ENCODE results near the gene FIGLA. TPM values are rescaled to one million over a fixed set of nuclear protein-coding genes. Genes with fewer than 3 reads are reported as not detected.

Gene FIGLA
- total RNA-seq, 1 experiment from 2014 or later, result not detected

DNA sequence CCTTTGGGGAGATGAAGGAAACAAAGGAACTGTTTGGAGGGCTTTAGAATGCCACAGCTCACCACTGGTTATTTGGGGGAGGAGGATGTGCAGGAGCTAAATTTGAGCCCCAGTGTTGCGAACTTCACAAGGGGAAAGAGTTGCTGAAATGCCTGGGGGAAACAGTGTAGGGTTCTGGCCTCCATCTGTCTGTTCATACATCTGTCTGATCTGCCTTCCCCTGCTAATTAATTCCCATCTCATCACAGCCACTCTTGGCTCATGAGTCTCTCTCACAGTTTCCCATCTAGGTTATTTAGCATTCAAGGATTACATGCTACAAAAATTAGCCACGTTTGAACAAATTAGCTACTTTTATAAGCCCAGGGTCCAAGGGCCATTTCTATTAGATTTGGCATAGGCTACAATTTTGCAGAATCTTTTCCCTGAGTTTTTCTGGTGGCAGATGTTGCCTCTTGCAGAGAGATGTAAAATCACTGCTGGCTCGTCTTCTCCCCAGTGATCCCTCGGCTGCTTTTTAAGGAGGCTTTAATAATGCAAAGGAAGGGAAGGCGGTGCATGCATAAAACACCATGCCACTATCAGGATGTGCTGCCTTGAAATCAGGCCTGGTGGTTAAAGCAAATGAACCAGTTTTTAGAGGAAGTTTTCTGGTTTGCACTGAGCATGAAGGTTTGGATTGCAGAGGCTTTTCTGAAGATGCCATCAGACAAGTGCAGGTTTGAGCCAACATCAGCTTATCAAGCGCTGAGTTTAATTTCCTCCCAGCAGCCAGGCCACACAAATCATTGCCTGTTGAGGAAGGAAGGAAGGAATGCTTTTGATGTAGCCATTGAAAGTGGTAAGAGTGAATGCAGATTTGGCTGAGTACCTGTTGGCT lies 57.4 kb downstream of the FIGLA start:
- Mint-ChIP-seq H3K36me3 (peaks cover 4% of the 10 kb centered on the region; the same call in 1 of the 2 replicates), H3K4me1 (peaks cover 92% of the 10 kb centered on the region), H3K4me3 (peak overlapping the region; percentile 57), H3K27me3 (ENCODE audit: low read depth) (no peaks in the 10 kb centered on the region), H3K9me3 (peaks cover 3% of the 10 kb centered on the region; the same call in 1 of the 2 replicates), H3K27ac (peak overlapping the region; percentile 96)
- ATAC-seq (peak; percentile 49), DNase-seq (ENCODE audit: low spot score) (no peak)
- ChIA-PET CTCF (interaction anchor here (0.5 to 2.6 kb wide), 3 partner anchors 17 to 441 kb away, joined by 3 to 19 read pairs (median 3); partner anchors contain the start of gene ADD2), POLR2A (no interaction called here)
- TF ChIP-seq, protein P1, sequence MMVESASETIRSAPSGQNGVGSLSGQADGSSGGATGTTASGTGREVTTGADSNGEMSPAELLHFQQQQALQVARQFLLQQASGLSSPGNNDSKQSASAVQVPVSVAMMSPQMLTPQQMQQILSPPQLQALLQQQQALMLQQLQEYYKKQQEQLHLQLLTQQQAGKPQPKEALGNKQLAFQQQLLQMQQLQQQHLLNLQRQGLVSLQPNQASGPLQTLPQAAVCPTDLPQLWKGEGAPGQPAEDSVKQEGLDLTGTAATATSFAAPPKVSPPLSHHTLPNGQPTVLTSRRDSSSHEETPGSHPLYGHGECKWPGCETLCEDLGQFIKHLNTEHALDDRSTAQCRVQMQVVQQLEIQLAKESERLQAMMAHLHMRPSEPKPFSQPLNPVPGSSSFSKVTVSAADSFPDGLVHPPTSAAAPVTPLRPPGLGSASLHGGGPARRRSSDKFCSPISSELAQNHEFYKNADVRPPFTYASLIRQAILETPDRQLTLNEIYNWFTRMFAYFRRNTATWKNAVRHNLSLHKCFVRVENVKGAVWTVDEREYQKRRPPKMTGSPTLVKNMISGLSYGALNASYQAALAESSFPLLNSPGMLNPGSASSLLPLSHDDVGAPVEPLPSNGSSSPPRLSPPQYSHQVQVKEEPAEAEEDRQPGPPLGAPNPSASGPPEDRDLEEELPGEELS (CRISPR knock-in tag; IDR thresholded peaks at IDR 0.05), result no peak
- 0 out of 2 replicates have a peak, but pooled peaks have one; percentile 15 for TF ChIP-seq ZNF232 (CRISPR knock-in tag; IDR thresholded peaks at IDR 0.05)

DNA sequence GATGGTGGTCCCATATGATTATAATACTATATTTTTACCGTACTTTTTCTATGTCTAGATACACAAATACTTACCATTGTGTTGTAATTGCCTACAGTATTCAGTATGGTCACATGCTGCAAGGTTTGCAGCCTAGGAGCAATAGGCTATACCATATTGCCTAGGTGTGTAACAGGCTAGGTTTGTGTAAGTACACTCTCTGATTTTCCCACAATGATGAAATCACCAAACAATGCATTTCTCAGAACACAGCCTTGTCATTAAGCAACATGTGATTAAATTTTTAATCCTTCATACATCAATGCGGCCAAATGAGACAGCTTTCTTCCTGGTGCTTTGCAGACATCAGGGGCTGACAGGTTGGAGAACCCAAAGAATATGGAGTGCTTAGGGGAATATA lies 59.7 kb downstream of the FIGLA start:
- TF ChIP-seq, protein P2, sequence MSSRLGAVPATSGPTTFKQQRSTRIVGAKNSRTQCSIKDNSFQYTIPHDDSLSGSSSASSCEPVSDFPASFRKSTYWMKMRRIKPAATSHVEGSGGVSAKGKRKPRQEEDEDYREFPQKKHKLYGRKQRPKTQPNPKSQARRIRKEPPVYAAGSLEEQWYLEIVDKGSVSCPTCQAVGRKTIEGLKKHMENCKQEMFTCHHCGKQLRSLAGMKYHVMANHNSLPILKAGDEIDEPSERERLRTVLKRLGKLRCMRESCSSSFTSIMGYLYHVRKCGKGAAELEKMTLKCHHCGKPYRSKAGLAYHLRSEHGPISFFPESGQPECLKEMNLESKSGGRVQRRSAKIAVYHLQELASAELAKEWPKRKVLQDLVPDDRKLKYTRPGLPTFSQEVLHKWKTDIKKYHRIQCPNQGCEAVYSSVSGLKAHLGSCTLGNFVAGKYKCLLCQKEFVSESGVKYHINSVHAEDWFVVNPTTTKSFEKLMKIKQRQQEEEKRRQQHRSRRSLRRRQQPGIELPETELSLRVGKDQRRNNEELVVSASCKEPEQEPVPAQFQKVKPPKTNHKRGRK (CRISPR knock-in tag; IDR thresholded peaks at IDR 0.05; ENCODE audit: borderline replicate concordance), result no peak
- TF ChIP-seq, protein P3, sequence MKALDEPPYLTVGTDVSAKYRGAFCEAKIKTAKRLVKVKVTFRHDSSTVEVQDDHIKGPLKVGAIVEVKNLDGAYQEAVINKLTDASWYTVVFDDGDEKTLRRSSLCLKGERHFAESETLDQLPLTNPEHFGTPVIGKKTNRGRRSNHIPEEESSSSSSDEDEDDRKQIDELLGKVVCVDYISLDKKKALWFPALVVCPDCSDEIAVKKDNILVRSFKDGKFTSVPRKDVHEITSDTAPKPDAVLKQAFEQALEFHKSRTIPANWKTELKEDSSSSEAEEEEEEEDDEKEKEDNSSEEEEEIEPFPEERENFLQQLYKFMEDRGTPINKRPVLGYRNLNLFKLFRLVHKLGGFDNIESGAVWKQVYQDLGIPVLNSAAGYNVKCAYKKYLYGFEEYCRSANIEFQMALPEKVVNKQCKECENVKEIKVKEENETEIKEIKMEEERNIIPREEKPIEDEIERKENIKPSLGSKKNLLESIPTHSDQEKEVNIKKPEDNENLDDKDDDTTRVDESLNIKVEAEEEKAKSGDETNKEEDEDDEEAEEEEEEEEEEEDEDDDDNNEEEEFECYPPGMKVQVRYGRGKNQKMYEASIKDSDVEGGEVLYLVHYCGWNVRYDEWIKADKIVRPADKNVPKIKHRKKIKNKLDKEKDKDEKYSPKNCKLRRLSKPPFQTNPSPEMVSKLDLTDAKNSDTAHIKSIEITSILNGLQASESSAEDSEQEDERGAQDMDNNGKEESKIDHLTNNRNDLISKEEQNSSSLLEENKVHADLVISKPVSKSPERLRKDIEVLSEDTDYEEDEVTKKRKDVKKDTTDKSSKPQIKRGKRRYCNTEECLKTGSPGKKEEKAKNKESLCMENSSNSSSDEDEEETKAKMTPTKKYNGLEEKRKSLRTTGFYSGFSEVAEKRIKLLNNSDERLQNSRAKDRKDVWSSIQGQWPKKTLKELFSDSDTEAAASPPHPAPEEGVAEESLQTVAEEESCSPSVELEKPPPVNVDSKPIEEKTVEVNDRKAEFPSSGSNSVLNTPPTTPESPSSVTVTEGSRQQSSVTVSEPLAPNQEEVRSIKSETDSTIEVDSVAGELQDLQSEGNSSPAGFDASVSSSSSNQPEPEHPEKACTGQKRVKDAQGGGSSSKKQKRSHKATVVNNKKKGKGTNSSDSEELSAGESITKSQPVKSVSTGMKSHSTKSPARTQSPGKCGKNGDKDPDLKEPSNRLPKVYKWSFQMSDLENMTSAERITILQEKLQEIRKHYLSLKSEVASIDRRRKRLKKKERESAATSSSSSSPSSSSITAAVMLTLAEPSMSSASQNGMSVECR (CRISPR knock-in tag; IDR thresholded peaks at IDR 0.05; ENCODE audit: borderline replicate concordance), result no peak
- TF ChIP-seq, protein P4, sequence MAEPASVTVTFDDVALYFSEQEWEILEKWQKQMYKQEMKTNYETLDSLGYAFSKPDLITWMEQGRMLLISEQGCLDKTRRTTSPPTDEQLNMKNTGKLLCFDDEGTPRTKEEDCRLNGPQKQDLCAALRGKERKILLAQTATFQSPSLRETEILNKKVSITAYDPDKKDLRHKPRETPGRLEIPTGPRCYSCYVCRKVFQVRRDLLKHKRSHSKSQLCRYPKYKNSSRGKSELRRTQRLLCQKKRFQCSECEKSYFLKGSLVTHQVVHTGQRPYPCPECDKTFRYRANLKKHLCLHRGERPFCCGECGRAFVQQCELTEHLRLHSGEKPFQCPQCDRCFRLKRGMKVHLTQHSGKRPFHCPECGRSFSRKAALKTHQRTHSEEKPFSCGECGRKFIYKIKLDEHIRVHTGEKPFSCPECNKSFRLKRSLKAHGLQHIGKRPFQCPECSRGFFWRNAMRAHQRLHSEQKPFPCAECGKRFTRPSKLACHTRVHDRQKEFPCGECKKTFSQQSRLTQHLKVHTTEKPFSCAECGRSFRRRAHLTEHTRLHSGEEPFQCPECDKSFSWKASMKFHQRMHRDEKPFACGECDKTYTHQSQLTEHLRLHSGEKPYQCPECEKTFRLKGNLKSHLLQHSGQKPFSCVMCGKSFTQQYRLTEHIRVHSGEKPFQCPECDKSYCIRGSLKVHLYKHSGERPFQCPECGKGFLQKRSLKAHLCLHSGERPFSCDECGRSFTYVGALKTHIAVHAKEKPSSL (CRISPR knock-in tag; conservative IDR thresholded peaks at IDR 0.05), result no peak
- TF ChIP-seq HMGA2 (CRISPR knock-in tag; IDR thresholded peaks at IDR 0.05), result no peak
- TF ChIP-seq JAZF1 (CRISPR knock-in tag; IDR thresholded peaks at IDR 0.05), result no peak
- TF ChIP-seq, protein P5, sequence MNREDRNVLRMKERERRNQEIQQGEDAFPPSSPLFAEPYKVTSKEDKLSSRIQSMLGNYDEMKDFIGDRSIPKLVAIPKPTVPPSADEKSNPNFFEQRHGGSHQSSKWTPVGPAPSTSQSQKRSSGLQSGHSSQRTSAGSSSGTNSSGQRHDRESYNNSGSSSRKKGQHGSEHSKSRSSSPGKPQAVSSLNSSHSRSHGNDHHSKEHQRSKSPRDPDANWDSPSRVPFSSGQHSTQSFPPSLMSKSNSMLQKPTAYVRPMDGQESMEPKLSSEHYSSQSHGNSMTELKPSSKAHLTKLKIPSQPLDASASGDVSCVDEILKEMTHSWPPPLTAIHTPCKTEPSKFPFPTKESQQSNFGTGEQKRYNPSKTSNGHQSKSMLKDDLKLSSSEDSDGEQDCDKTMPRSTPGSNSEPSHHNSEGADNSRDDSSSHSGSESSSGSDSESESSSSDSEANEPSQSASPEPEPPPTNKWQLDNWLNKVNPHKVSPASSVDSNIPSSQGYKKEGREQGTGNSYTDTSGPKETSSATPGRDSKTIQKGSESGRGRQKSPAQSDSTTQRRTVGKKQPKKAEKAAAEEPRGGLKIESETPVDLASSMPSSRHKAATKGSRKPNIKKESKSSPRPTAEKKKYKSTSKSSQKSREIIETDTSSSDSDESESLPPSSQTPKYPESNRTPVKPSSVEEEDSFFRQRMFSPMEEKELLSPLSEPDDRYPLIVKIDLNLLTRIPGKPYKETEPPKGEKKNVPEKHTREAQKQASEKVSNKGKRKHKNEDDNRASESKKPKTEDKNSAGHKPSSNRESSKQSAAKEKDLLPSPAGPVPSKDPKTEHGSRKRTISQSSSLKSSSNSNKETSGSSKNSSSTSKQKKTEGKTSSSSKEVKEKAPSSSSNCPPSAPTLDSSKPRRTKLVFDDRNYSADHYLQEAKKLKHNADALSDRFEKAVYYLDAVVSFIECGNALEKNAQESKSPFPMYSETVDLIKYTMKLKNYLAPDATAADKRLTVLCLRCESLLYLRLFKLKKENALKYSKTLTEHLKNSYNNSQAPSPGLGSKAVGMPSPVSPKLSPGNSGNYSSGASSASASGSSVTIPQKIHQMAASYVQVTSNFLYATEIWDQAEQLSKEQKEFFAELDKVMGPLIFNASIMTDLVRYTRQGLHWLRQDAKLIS (CRISPR knock-in tag; IDR thresholded peaks at IDR 0.05; ENCODE audit: borderline replicate concordance), result no peak
- TF ChIP-seq, protein P6, sequence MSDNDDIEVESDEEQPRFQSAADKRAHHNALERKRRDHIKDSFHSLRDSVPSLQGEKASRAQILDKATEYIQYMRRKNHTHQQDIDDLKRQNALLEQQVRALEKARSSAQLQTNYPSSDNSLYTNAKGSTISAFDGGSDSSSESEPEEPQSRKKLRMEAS (CRISPR knock-in tag; IDR thresholded peaks at IDR 0.05), result no peak
- TF ChIP-seq MXD4 (CRISPR knock-in tag; IDR thresholded peaks at IDR 0.05; ENCODE audit: borderline replicate concordance), result no peak
- TF ChIP-seq RELA (CRISPR knock-in tag; IDR thresholded peaks at IDR 0.05; ENCODE audit: borderline replicate concordance), result no peak
- H3K36me3 Mint-ChIP-seq, result no peaks in the 10 kb centered on the region
- peaks cover 95% of the 10 kb centered on the region for H3K4me1 Mint-ChIP-seq

More for the DNA sequence above, 59.7 kb downstream of the FIGLA start:
- ATAC-seq (no peak), DNase-seq (ENCODE audit: low spot score) (no peak)
- no peak overlapping the region for H3K4me3 Mint-ChIP-seq
- no peaks in the 10 kb centered on the region for H3K9me3 Mint-ChIP-seq
- POLR2A ChIA-PET, result no interaction called here
- peak overlapping the region; percentile 81 for H3K27ac Mint-ChIP-seq
- CTCF ChIA-PET, result no interaction called here
- no peaks in the 10 kb centered on the region for H3K27me3 Mint-ChIP-seq (ENCODE audit: low read depth)

Data from WTC11 (cell line).